Nephron progenitor cell (in vitro differentiated cells): ENCODE results near the gene NEURL2.

ENCODE experiments used
- DNase-seq: peaks from one replicate; pipeline ENCODE4 v3.0.0; 2021
- H3K27ac Mint-ChIP-seq: 2 replicates; pipeline ENCODE4 v1.8.0; 2021; ENCODE audit warnings: mild to moderate bottlenecking, moderate library complexity, mixed read lengths
- H3K27me3 Mint-ChIP-seq: 2 replicates; pipeline ENCODE4 v1.8.0; 2021; ENCODE audit warnings: mild to moderate bottlenecking, low read depth, mixed read lengths; ENCODE audit not compliant: poor library complexity
- H3K36me3 Mint-ChIP-seq: 2 replicates; pipeline ENCODE4 v1.8.0; 2021; ENCODE audit warnings: low read depth, mixed read lengths
- H3K4me1 Mint-ChIP-seq: 2 replicates; pipeline ENCODE4 v1.8.0; 2021; ENCODE audit warnings: mixed read lengths
- H3K4me3 Mint-ChIP-seq: 2 replicates; pipeline ENCODE4 v1.8.0; 2021; ENCODE audit warnings: mild to moderate bottlenecking, moderate library complexity, mixed read lengths
- H3K9me3 Mint-ChIP-seq: 2 replicates; pipeline ENCODE4 v1.8.0; 2021; ENCODE audit warnings: mild to moderate bottlenecking, moderate library complexity, mixed read lengths
- TF ChIP-seq, protein P1 (sequence below): fragments of 200-600 bp; sonication (generic); IDR thresholded peaks from 2 replicates; pipeline ENCODE4 v1.5.0; 2021; ENCODE audit warnings: antibody characterized with exemption

NEURL2 gene

GRCh38 chr20:45872626-45873025, 18.4 kb downstream of the NEURL2 start:
- Mint-ChIP-seq H3K36me3 (peaks cover 5% of the 10 kb centered on the region), H3K4me3 (no peak overlapping the region), H3K9me3 (no peaks in the 10 kb centered on the region), H3K27ac (no peak overlapping the region), H3K4me1 (peaks cover 5% of the 10 kb centered on the region), H3K27me3 (peaks cover 5% of the 10 kb centered on the region)
- no peak for DNase-seq
- TF ChIP-seq, protein P1, sequence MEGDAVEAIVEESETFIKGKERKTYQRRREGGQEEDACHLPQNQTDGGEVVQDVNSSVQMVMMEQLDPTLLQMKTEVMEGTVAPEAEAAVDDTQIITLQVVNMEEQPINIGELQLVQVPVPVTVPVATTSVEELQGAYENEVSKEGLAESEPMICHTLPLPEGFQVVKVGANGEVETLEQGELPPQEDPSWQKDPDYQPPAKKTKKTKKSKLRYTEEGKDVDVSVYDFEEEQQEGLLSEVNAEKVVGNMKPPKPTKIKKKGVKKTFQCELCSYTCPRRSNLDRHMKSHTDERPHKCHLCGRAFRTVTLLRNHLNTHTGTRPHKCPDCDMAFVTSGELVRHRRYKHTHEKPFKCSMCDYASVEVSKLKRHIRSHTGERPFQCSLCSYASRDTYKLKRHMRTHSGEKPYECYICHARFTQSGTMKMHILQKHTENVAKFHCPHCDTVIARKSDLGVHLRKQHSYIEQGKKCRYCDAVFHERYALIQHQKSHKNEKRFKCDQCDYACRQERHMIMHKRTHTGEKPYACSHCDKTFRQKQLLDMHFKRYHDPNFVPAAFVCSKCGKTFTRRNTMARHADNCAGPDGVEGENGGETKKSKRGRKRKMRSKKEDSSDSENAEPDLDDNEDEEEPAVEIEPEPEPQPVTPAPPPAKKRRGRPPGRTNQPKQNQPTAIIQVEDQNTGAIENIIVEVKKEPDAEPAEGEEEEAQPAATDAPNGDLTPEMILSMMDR = no peak

GRCh38 chr20:45867819-45868176, 23.2 kb downstream of the NEURL2 start:
- H3K27me3 Mint-ChIP-seq = peaks cover 9% of the 10 kb centered on the region
- H3K9me3 Mint-ChIP-seq = no peaks in the 10 kb centered on the region
- H3K4me3 Mint-ChIP-seq = no peak overlapping the region
- peaks cover 5% of the 10 kb centered on the region for H3K4me1 Mint-ChIP-seq
- H3K27ac Mint-ChIP-seq = no peak overlapping the region
- DNase-seq = no peak
- H3K36me3 Mint-ChIP-seq = peaks cover 5% of the 10 kb centered on the region
- TF ChIP-seq, protein P1 = no peak

GRCh38 chr20:45867136-45867818, 23.7 kb downstream of the NEURL2 start:
- H3K36me3 Mint-ChIP-seq = peaks cover 2% of the 10 kb centered on the region
- peaks cover 2% of the 10 kb centered on the region for H3K4me1 Mint-ChIP-seq
- no peak overlapping the region for H3K27ac Mint-ChIP-seq
- DNase-seq = no peak
- TF ChIP-seq, protein P1 = no peak
- H3K4me3 Mint-ChIP-seq = no peak overlapping the region
- peaks cover 9% of the 10 kb centered on the region for H3K27me3 Mint-ChIP-seq
- no peaks in the 10 kb centered on the region for H3K9me3 Mint-ChIP-seq

- TF ChIP-seq, protein P1 = no peak
- Mint-ChIP-seq H3K36me3 (no peaks in the 10 kb centered on the region), H3K27me3 (peaks cover 7% of the 10 kb centered on the region), H3K27ac (no peak overlapping the region), H3K4me3 (no peak overlapping the region), H3K4me1 (peaks cover under 1% of the 10 kb centered on the region), H3K9me3 (no peaks in the 10 kb centered on the region)
- no peak for DNase-seq
Measured at GRCh38 chr20:45866454-45866853, 24.6 kb downstream of the NEURL2 start.

GRCh38 chr20:45863543-45864470, 27.2 kb downstream of the NEURL2 start:
- no peaks in the 10 kb centered on the region for H3K9me3 Mint-ChIP-seq
- peaks cover 25% of the 10 kb centered on the region for H3K4me1 Mint-ChIP-seq
- H3K27me3 Mint-ChIP-seq = peaks cover 9% of the 10 kb centered on the region
- no peak for DNase-seq
- H3K4me3 Mint-ChIP-seq = no peak overlapping the region
- TF ChIP-seq, protein P1 = no peak
- peak overlapping the region; percentile 57 for H3K27ac Mint-ChIP-seq
- H3K36me3 Mint-ChIP-seq = no peaks in the 10 kb centered on the region
